Stimulated activated naive CD8-positive, alpha-beta T cell treated with anti-CD3 and anti-CD28 coated beads, Interleukin-15, amount 100 ng/mL, for 72 hours (primary cell): ENCODE results near the gene FOXL1.

Source experiments
- ATAC-seq: fragments of 150-1000 bp; cut with Tn5 transposase; 2 replicates; pipeline ENCODE4 v1.10.0; 2021; ENCODE audit warnings: mild to moderate bottlenecking, moderate library complexity
- DNase-seq, 2 donors: peaks; one replicate each; pipeline ENCODE4 v3.0.0; 2021 to 2022
- H3K27ac Mint-ChIP-seq, 2 donors: one replicate each; pipeline ENCODE4 v1.8.0; 2022; ENCODE audit warnings: mild to moderate bottlenecking in 2 of 2, mixed read lengths in 2 of 2, moderate library complexity in 2 of 2
- H3K27me3 Mint-ChIP-seq: one replicate; pipeline ENCODE4 v1.8.0; 2022; ENCODE audit warnings: mixed read lengths
- H3K4me1 Mint-ChIP-seq: one replicate; pipeline ENCODE4 v1.8.0; 2022; ENCODE audit warnings: mild to moderate bottlenecking, mixed read lengths
- H3K4me3 Mint-ChIP-seq, 2 donors: one replicate each; pipeline ENCODE4 v1.8.0; 2022; ENCODE audit warnings: mild to moderate bottlenecking in 2 of 2, mixed read lengths in 2 of 2, moderate library complexity in 1 of 2
- H3K9me3 Mint-ChIP-seq, 2 donors: one replicate each; pipeline ENCODE4 v1.8.0; 2022; ENCODE audit warnings: mixed read lengths in 2 of 2

The FOXL1 gene

DNA sequence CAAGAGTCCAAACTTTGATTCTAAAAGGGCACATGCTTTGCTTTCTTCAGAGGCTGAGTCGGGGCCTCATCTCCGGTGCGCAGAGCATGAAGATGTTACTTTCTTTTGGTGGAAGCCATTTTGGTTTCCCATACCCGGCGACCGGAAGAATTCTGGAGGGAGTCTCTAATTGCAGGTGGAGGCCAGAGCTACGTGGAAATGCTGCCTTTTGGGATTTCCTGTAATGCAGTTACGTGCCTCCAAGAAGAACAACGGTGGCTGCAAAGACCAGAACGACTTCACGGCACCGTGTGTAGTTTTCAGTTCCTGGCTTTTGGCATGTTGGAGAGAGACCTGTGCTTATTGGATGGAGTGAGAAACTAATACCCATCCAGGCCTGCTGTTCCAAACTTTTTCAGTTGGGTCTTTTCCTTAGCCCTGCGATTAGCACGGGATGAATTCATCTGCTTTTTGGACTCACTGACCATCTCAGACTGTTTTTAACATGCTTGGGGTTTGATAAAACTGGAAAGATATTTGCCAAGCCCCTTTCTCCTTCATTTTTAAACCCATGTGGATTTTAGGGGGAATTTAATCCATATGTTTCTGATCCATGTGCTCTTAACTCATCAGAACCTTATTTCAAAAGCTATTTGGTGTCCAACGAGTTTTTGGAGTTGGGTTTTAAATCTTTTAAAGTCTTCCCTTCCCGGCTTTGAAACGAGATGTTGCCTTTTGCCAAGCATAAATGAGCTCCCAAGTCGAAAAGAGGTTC is 19.0 kb downstream of the FOXL1 start:
- ATAC-seq: no peak
- Mint-ChIP-seq H3K4me1 (peaks cover 8% of the 10 kb centered on the region), H3K9me3 (no peaks in the 10 kb centered on the region), H3K27ac (no peak overlapping the region), H3K27me3 (peaks cover 46% of the 10 kb centered on the region), H3K4me3 (no peak overlapping the region)
- no peak for DNase-seq

DNA sequence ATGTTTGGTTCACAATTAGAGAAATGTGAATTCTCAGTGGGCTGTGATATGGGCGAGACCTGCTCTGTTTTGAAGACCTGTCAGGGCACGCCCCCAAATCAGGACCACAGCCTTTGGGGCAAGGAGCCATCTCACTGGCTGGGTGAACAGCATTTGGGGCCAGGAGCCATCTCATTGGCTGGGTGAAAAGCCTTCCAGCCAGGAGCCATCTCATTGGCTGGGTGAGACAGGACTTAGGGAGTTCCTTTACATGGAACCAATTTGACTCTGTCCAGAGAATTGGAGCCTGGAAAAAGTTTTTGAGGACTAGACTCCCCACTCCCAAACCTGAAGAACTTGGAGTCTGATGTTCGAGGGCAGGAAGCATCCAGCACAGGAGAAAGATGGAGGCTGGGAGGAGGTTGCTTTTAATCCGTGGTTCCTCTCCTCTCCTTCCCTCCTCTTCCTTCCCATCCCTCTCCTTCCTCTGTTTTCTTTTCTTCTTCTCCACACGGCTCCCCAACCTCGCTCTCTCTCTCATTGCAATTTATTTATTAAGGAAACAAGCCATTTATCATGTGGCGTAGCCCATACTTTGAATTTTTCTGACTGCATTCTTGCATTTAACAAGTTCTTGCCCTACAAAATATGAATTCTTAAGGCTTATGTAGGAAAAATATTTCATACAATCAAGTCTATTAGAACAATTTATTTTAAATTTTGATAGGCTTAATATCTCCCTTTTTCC is 19.7 kb downstream of the FOXL1 start:
- H3K27me3 Mint-ChIP-seq: peaks cover 44% of the 10 kb centered on the region
- H3K27ac Mint-ChIP-seq: peak overlapping the region in 1 of 2 donors; percentile 34
- H3K4me1 Mint-ChIP-seq: peaks cover 7% of the 10 kb centered on the region
- DNase-seq: no peak
- ATAC-seq: no peak
- no peak overlapping the region for H3K4me3 Mint-ChIP-seq
- no peaks in the 10 kb centered on the region for H3K9me3 Mint-ChIP-seq

DNA sequence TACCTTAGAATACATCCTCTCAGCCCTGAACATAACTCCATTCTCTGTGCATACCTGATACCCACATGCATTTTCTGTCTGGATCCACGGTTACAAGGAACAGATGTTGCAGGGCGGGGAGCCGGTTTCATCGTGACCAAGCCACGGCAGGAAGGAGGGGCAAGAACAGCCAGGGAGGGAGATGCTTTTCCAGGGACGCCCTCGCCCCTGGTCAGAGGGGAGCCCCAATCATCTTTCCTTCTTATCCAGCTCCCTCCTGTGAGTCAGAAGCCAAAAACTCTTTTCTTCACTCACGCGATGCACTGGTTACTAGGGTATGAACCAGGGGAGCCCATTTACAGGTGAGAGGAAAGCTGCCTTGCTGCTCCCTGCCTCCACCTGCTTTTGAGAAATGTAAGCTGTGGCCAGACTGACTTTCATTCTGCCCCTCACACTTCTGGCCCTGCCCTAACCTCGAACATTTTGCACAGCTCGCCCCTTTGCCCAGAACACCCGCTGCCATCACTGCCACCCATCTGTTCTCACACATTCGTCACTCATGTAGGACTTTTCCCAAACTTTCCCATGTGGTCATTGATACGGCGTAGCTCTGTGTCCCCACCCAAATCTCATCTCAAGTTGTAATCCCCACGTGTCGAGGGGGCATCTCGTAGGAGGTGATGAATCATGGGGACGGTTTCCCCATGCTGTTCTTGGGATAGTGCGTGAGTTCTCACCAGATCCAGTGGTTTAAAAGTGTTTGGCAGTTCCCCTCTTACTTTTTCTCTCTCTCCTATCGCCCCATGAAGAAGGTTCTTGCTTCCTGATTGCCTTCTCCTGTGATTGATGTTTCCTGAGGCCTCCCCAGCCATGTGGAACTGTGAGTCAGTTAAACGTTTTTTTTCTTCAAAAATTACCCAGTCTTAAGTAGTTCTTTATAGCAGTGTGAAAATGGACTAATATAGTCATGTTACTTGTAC is 20.5 kb downstream of the FOXL1 start:
- Mint-ChIP-seq H3K27me3 (peaks cover 38% of the 10 kb centered on the region), H3K4me3 (no peak overlapping the region), H3K27ac (peak overlapping the region in 1 of 2 donors; percentile 7), H3K4me1 (no peaks in the 10 kb centered on the region), H3K9me3 (no peaks in the 10 kb centered on the region)
- DNase-seq (no peak), ATAC-seq (no peak)

DNA sequence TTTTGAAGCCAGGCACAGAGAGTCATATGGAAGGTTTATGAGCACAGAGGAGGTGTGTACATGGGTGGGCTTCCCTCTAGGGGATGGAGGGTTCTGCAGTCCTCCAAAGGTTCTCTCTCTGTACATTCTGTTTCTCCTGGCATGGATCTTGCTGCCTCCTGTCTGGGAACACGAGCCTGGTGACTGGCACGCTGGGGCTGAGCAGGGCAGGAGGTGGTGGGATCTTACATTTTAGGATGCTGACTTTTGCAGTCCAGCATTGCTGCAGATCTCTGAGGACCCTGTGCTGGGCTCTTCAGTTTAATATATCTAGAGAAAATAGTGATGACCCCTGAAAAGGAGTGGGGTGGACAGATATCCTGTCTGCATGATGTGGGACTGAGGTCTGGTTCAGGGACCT is 23.0 kb downstream of the FOXL1 start:
- peaks cover 13% of the 10 kb centered on the region for H3K4me1 Mint-ChIP-seq
- peaks cover 42% of the 10 kb centered on the region for H3K27me3 Mint-ChIP-seq
- H3K9me3 Mint-ChIP-seq: no peaks in the 10 kb centered on the region
- DNase-seq (no peak), ATAC-seq (no peak)
- H3K27ac Mint-ChIP-seq: no peak overlapping the region
- H3K4me3 Mint-ChIP-seq: no peak overlapping the region

DNA sequence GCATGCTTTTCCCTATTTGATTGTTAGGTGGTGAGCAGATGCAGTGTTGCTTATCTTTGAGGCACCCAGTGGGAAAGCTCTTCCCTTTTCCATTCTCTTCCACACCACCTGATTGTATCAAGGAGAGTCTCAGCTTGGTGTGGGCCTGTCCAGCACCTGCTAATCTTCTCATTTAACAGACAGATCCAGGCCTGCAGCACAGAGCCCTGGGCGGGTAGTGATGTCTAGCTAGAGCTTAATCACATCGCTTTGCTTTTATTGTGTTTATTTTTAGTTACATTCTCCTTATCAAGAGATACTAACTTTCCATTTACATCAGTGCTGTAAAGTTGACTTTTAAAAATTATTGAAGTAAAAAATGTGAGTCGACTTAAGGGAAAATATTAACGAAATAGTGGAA is 24.2 kb downstream of the FOXL1 start:
- H3K4me3 Mint-ChIP-seq: no peak overlapping the region
- no peak for ATAC-seq
- no peak overlapping the region for H3K27ac Mint-ChIP-seq
- H3K4me1 Mint-ChIP-seq: peaks cover 13% of the 10 kb centered on the region
- H3K9me3 Mint-ChIP-seq: no peaks in the 10 kb centered on the region
- peaks cover 42% of the 10 kb centered on the region for H3K27me3 Mint-ChIP-seq
- no peak for DNase-seq

DNA sequence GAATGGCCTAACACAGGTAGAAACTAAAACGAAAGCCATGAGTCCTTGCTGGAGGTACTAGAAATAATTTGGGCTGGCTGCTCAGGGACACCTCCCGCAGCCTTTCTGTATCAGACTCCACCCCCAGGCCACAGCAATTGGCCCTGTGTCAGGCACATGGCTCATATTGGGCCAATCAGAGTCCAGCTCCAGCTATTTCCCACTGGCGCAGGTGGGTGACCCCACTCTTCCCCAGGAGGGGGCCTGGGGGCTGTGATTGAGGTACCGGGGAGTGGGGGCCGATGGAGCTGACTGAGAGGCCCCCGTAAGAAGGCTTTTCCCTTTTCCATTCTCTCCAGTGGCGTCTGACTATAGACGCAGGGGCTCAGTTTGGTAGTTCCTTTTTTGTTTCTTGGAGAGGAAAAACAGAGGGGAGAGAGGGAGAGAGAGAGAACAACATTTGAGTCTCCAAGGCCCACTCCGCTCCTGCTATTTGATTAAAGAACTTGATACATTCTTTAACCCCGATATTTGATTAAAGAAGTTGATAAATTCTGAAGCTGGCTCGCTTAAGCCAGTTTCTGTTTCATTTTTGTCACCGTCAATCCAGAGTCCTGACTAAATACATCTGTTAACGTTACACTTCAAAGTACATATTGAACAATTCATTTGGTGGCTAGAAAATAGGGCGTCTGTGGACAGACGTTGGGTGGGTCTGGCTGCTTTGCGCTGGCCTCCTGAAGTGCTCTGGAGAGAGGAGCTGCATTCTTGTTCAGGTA is 26.3 kb downstream of the FOXL1 start:
- ATAC-seq (peak; percentile 98), DNase-seq (peak; percentile 20 to 47)
- H3K27ac Mint-ChIP-seq: peak overlapping the region in 1 of 2 donors; percentile 91
- no peaks in the 10 kb centered on the region for H3K9me3 Mint-ChIP-seq
- H3K4me1 Mint-ChIP-seq: peaks cover 13% of the 10 kb centered on the region
- peaks cover 29% of the 10 kb centered on the region for H3K27me3 Mint-ChIP-seq
- peak overlapping the region; percentile 78 to 82 for H3K4me3 Mint-ChIP-seq

DNA sequence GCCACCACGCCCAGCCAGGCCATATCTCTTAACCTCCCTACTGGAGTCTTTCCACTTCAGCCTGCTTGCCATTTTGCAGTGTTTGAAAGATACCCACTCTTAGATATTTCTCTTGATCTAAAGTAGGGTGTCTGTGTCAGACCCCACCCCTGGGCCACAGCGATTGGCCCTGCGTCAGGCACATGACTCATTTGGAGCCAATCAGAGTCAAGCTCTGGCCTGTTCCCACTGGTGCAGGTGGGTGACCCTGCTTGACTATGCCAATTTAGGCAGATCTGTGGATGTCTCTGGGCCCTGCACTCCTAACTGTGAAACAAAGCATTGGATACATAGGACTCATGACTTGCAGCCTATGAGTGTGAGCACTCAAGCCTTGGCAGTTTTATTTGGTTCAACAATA is 27.6 kb downstream of the FOXL1 start:
- ATAC-seq (no peak), DNase-seq (no peak)
- Mint-ChIP-seq H3K4me3 (peak overlapping the region in 1 of 2 donors; percentile 13), H3K9me3 (no peaks in the 10 kb centered on the region), H3K27ac (no peak overlapping the region), H3K27me3 (peaks cover 34% of the 10 kb centered on the region), H3K4me1 (peaks cover 13% of the 10 kb centered on the region)

DNA sequence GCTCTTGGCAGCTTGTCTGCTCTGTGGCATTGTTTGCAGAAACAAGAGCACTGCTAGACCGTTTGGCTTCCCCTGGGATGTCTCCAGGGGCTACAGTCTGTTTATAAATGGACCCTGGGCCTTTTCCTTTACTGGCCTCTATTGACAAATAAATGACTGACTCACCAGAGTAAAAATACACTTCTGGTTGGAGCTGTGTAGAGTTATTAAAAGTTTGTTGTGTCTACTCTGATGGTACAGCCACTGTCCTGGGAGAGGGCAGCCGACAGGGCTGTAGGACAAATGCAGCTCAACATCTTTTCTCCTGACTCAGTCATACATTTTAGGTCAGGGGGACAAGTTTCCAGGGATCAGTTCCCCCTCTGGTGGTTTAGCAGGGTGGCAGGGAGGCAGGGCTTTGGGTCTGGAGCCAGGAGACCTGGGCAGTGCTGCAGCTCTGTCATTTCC is 30.0 kb downstream of the FOXL1 start:
- peaks cover 30% of the 10 kb centered on the region for H3K27me3 Mint-ChIP-seq
- no peak overlapping the region for H3K4me3 Mint-ChIP-seq
- no peaks in the 10 kb centered on the region for H3K9me3 Mint-ChIP-seq
- H3K4me1 Mint-ChIP-seq: peaks cover 13% of the 10 kb centered on the region
- no peak for DNase-seq
- H3K27ac Mint-ChIP-seq: no peak overlapping the region
- ATAC-seq: no peak

DNA sequence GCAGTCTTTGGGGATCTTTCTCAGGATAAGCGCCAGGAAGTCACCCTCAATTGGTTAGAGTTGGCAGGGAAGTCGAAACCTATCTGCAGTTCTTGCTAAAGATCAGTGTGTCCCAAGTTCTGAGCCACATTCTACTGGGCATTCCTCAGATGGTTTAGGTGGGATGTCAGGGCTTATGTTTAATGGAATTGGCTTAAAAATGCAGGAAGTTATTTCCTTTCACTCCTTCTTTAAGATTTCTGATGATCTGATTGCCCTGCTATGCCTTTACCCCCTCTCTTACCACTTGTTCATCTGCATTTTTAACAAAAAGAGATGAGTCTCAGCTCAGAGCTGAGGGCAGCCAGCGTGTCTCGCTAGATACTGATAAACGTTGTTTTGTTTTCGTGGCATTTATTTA is 30.8 kb downstream of the FOXL1 start:
- H3K27me3 Mint-ChIP-seq: peaks cover 25% of the 10 kb centered on the region
- no peak for ATAC-seq
- H3K9me3 Mint-ChIP-seq: no peaks in the 10 kb centered on the region
- no peak overlapping the region for H3K4me3 Mint-ChIP-seq
- H3K27ac Mint-ChIP-seq: no peak overlapping the region
- H3K4me1 Mint-ChIP-seq: peaks cover 13% of the 10 kb centered on the region
- no peak for DNase-seq

DNA sequence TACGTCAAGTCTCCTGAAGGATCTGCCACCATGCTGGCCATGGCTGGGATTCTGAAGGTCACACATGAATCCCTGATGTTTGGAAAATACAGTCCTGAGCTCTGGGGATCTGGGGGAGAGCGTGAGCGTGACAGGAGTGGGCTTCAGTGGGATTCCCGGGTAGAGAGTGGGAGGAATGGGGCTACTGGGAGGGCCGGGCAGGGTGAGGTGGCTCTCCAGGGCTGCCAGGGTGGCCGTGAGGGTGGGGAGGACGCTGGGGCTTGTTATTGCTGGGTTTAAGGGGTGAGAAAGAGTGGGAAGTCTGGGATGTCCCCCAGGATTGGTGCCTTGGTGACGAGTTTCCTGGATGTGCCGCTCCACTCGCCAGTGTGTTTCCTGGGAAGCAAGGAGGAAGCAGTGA is 31.3 kb downstream of the FOXL1 start:
- Mint-ChIP-seq H3K27me3 (peaks cover 21% of the 10 kb centered on the region), H3K4me1 (peaks cover 7% of the 10 kb centered on the region), H3K27ac (no peak overlapping the region), H3K4me3 (no peak overlapping the region), H3K9me3 (no peaks in the 10 kb centered on the region)
- no peak for DNase-seq
- no peak for ATAC-seq

DNA sequence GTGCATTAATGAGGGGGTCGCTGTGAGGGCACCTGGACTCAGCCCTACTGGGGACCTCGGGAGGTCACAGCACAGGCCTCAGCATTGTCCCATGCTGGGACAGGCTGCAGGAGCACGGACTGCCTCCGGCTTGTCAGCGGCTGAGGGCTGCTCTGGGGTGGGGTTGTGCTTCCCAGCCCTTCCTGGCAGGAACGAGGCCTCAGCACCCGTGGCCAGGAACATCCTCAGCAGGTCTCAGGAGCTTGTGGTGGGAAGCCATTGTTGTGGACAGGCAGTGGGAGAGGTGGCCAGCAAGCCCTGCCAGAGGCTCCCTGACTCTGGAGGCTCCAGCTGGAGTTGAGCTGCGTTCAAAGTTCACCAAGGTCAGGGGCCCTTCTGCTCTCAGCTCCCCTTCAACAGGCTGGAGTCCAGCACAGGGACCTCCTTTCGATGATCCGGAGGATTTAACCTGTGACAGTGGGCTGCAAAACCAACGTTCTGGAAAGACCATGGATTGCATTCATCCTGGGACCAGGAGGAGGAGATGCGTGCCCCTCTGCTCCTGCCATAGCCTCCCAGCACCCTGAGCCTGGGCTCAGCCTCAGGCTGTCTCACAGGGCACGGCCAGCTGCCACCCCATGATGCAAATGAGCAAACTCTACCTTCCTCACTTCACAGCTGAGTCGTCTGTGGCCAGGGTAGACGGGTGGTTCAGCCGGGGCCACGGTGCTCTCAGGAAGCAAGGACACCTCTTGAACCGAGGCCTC is 32.6 kb downstream of the FOXL1 start:
- no peak overlapping the region for H3K27ac Mint-ChIP-seq
- DNase-seq (no peak), ATAC-seq (no peak)
- H3K4me3 Mint-ChIP-seq: no peak overlapping the region
- H3K9me3 Mint-ChIP-seq: no peaks in the 10 kb centered on the region
- peaks cover 21% of the 10 kb centered on the region for H3K27me3 Mint-ChIP-seq
- no peaks in the 10 kb centered on the region for H3K4me1 Mint-ChIP-seq

DNA sequence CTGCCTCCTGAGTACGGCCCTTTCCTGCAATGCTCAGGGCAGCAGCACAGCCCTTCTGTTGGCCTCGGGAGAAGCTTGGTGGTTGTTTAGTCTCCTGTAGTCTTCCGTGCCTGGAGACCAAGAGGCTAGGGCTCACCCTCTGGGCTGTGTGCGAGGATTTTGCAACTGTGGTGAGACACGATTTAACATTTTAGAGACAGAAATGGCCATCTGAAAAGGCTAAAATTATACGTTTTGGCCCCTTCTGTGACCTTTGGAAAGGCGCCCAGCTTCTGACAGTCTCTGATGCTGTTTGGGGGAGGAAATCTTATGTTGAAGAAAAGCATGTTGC is 33.1 kb downstream of the FOXL1 start:
- H3K4me3 Mint-ChIP-seq: no peak overlapping the region
- H3K27ac Mint-ChIP-seq: no peak overlapping the region
- no peak for DNase-seq
- H3K9me3 Mint-ChIP-seq: no peaks in the 10 kb centered on the region
- no peak for ATAC-seq
- H3K27me3 Mint-ChIP-seq: peaks cover 21% of the 10 kb centered on the region
- H3K4me1 Mint-ChIP-seq: no peaks in the 10 kb centered on the region

DNA sequence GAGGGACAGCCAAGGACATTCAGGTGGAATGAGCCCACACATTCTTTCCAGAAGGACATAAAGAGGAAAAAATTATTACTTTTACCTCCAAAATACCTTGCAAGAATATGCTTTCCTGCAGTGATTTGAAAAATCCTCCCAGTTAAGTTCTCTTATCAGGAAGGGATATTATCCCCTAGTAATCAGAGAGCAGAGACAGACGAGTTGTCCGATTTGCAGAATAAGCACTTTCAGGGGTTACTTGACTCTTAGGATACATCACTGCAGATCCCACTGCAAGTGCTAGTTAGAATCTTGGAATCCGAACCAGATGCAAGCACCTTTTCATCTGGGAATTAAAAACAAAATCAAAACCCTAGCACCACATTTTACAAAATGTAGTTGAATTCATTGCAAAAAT is 33.6 kb downstream of the FOXL1 start:
- Mint-ChIP-seq H3K4me1 (no peaks in the 10 kb centered on the region), H3K27me3 (peaks cover 21% of the 10 kb centered on the region), H3K27ac (no peak overlapping the region), H3K4me3 (no peak overlapping the region), H3K9me3 (no peaks in the 10 kb centered on the region)
- DNase-seq: no peak
- ATAC-seq: no peak

DNA sequence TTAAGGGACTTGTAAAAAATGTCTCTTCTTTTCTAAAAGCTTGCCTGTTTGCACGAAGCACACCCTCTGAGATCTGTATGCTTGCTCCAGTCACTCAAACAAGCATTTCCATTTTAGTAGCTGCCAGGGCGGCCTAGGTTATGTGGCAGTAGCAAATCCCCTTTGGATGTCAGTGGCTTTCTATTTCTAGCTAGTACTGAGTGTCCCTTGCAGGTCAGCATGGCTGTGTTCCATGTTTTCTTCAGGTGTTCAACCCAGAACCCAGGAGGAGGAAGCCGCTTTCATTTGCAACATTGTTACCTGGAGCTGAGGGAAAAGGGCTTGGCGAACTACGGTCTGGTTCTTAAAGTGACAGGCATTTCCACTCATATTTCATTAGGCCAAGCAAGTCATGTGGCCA is 36.4 kb downstream of the FOXL1 start:
- no peak for DNase-seq

More for the DNA sequence above, 36.4 kb downstream of the FOXL1 start:
- Mint-ChIP-seq H3K27ac (no peak overlapping the region), H3K4me1 (no peaks in the 10 kb centered on the region), H3K4me3 (no peak overlapping the region), H3K27me3 (peaks cover 15% of the 10 kb centered on the region), H3K9me3 (no peaks in the 10 kb centered on the region)
- ATAC-seq: no peak
